Adrenal gland (tissue), 12 donors: ENCODE measurements around the gene HS6ST2. TPM values are rescaled to one million over a fixed set of nuclear protein-coding genes. Genes with fewer than 3 reads are reported as not detected.
"Not testable (repeated sequence)": the region's sequence is repeated elsewhere in the genome, so short reads cannot be mapped to it uniquely, and the experiment has no call there.

ENCODE experiments used
- DNase-seq, 7 donors: peaks; one replicate each; pipeline ENCODE4 v3.0.0-alpha.2; 2019 to 2020
- H3K27ac ChIP-seq, 5 donors: fragments of 200-600 bp; sonication (generic) in 4 of 5; 1 replicate in 3 of 5; 2 replicates in 2 of 5; pipeline versions ENCODE4 v1.5.1 to v1.8.0; 2016 to 2020; ENCODE audit warnings: mild to moderate bottlenecking in 1 of 5
- H3K27me3 ChIP-seq: fragments of 200-600 bp; 2 replicates; pipeline ENCODE4 v1.8.0; 2021
- H3K36me3 ChIP-seq, 2 donors: fragments of 200-600 bp; replicated peaks in 1 of 2; 1 replicate in 1 of 2; 2 replicates in 1 of 2; pipeline versions ENCODE4 v1.5.1 to v1.8.0; 2018 to 2022
- H3K4me1 ChIP-seq, 2 donors: fragments of 200-600 bp; replicated peaks in 1 of 2; 1 replicate in 1 of 2; 2 replicates in 1 of 2; pipeline versions ENCODE4 v1.5.1 to v1.8.0; 2018 to 2021
- H3K4me3 ChIP-seq, 4 donors: fragments of 200-600 bp; sonication (generic) in 3 of 4; one replicate each; pipeline ENCODE4 v1.5.1; 2016 to 2018
- H3K9me3 ChIP-seq, 3 donors: fragments of 200-600 bp; sonication (generic) in 1 of 3; replicated peaks in 1 of 3; 1 replicate in 2 of 3; 2 replicates in 1 of 3; pipeline versions ENCODE4 v1.5.1 to v1.8.0; 2016 to 2021
- POLR2A ChIP-seq, 2 donors: fragments of 450-650 bp; IDR thresholded peaks; one replicate each; pipeline ENCODE4 v1.6.1; 2017; ENCODE audit warnings: antibody characterized with exemption in 2 of 2, mild to moderate bottlenecking in 2 of 2, moderate library complexity in 1 of 2
- WGBS, 4 donors: extraction: QIAGEN DNeasy Blood & Tissue Kit in 2 of 4; methylation state at CpG; one replicate each; pipeline versions ENCODE4 v1.1.5 to v1.1.7; 2013 to 2017; 5-methylcytosine and 5-hydroxymethylcytosine counted together
- intact Hi-C, 2 donors: fragments of 100-400 bp; cut with DNase I; formaldehyde crosslinking; loops; one replicate each; pipeline versions ENCODE4 v1.14.1 to v1.15.0; 2022 to 2023
- polyA plus RNA-seq, 3 donors: library from polyadenylated mRNA; stranded (reverse); fragments of 200-250 nt in 2 of 3; fragments of 350-450 nt in 1 of 3; fragmentation: Illumina TruSeq in 1 of 3; extraction: RNeasy Lipid Tissue Mini Kit (QIAGEN cat#74804) in 1 of 3; gene quantifications; one replicate each; pipeline ENCODE4 v1.2.3, GENCODE V29; 2013 to 2014
- total RNA-seq, 9 donors: library from RNA; depleted of rRNA in 4 of 9; stranded (reverse); fragments of >200 nt in 4 of 9; fragments of 120-200 nt in 1 of 9; fragmentation: NEBNext Ultra II Directional in 1 of 9; extraction: Animal tissue kit (Norgen Biotek cat#: 25700) in 1 of 9; gene quantifications; one replicate each; pipeline versions ENCODE4 v1.1.0 to v1.2.4, GENCODE V29; 2013 to 2023
- TF ChIP-seq, protein P1 (sequence below), 6 experiments: fragments of 450-650 bp in 4 of 6; fragments of 200-600 bp in 2 of 6; sonication (generic) in 1 of 6; IDR thresholded peaks; 1 replicate in 5 of 6; 2 replicates in 1 of 6; pipeline versions ENCODE4 v1.5.1 to v1.8.0; 2016 to 2021; ENCODE audit warnings: antibody characterized with exemption in 6 of 6, mild to moderate bottlenecking in 2 of 6, moderate library complexity in 1 of 6
- donor health status: healthy with polysubstance abuse.
- donor health status: Bipolar disorder and iron deficiency.
- donor health status: DM: yes; HTN: yes; CAD: no.
- donor health status: DM: no; HTN: no; CAD: no.
- donor health status: DM: no; HTN: no; CAD: no.
- donor health status: DM: yes; HTN: yes; CAD: no.

HS6ST2 gene
- total and polyA plus RNA-seq, 12 donors: 0.24 to 6.0 (median 1.3) TPM

DNA sequence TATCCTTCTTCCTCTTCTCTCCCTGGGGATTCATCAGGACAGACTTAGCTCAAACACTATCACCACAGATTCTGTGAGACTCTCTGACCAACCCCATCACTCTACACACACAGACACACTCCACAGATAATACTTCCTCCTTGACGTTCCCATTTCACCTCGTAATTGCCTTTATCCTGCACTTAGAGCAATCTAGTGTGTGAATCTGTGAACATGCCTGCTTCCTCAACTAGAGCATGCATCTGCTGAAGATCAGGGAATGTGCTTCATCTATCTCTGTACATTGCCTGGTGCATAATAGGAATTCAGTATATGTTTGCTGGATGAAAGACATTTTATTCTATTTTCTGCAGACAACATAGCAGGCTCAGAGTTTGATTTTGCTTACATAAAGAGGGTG is 25.1 kb upstream of the HS6ST2 start:
- WGBS, 4 donors: 18 to 53% (median 33%) methylated on average over 2 of the region's 2 CpGs
- no peak overlapping the region for H3K4me3 ChIP-seq
- TF ChIP-seq POLR2A (IDR thresholded peaks at IDR 0.05): no peak
- TF ChIP-seq, protein P1, sequence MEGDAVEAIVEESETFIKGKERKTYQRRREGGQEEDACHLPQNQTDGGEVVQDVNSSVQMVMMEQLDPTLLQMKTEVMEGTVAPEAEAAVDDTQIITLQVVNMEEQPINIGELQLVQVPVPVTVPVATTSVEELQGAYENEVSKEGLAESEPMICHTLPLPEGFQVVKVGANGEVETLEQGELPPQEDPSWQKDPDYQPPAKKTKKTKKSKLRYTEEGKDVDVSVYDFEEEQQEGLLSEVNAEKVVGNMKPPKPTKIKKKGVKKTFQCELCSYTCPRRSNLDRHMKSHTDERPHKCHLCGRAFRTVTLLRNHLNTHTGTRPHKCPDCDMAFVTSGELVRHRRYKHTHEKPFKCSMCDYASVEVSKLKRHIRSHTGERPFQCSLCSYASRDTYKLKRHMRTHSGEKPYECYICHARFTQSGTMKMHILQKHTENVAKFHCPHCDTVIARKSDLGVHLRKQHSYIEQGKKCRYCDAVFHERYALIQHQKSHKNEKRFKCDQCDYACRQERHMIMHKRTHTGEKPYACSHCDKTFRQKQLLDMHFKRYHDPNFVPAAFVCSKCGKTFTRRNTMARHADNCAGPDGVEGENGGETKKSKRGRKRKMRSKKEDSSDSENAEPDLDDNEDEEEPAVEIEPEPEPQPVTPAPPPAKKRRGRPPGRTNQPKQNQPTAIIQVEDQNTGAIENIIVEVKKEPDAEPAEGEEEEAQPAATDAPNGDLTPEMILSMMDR (IDR thresholded peaks at IDR 0.05): no peak
- H3K9me3 ChIP-seq: no peaks in the 10 kb centered on the region
- H3K4me1 ChIP-seq: no peaks in the 10 kb centered on the region
- peaks cover 25% of the 10 kb centered on the region for H3K27me3 ChIP-seq
- intact Hi-C loops: no loop called here
- no peaks in the 10 kb centered on the region for H3K36me3 ChIP-seq
- no peak overlapping the region for H3K27ac ChIP-seq
- no peak for DNase-seq

DNA sequence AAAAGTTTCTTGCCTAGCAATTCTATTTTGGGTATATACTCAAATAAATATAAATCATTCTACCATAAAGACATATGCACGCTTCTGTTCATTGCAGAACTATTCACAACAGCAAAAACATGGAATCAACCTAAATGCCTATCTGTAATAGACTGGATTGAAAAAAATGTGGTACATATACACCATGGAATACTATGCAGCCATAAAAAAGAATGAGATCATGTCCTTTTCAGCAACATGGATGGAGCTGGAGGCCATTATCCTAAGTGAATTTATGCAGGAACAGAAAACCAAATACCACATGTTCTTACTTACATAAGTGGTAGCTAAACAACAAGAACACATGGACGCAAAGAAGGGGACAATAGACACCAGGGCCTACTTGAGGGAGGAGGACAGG is 21.6 kb upstream of the HS6ST2 start:
- H3K4me1 ChIP-seq, H3K4me3 ChIP-seq, H3K9me3 ChIP-seq, DNase-seq, H3K27ac ChIP-seq, intact Hi-C loops, H3K36me3 ChIP-seq: not testable (repeated sequence)
- WGBS, 4 donors: 75 to 90% (median 85%) methylated on average over 2 of the region's 2 CpGs
- H3K27me3 ChIP-seq: peaks cover 16% of the 10 kb centered on the region

DNA sequence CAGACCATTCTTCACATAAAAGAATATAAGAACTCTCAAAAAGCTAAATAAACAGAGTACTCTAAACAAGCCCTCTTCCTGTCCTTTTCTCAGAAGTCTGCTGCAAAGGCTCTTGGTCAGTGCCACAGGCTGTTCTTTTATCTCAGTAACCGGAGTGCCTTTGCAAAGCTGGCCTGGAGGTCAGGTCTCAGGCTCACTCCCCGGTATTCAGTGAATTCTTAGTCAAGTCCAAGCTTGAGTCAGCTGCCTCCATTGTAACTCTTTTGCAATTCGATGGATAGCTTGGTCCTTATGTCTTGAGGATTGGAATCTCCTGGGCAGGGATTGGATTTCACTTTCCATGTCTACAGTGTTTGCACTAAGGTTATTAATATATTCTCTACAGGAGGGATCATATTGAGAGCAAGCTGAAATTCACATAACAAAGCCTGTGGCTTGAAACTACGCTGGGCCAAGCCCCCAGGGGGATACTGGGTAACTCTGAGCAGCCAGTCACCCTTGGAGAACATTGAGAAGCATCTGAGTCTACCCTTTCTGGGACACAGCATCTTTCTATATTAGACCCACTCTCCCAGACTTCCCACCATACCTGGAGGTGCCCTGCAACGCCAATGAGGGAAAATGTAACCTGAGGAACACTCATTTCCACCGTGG is 10.0 kb upstream of the HS6ST2 start:
- DNase-seq: no peak
- 45 to 62% (median 50%) methylated on average over 5 to 6 of the region's 6 CpGs for WGBS, 4 donors

DNA sequence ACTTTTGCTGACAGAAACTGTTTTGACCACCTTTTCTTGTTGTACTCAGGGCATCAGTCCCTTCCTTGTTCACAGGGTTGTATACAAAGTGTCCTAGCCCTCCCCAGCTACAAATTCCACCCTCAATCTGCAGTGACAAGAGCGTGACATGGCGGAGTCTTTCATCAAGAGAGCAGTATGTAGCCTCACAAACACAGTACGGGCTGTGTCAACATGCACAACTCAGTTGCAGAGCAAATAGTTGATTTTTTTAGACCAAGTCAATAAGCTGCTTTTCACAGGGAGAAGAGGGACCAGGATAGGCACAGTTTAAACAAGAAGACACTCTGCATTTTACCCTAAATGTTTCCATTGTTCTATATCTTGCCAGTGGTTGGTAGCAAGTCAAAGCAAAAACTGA is 8.6 kb upstream of the HS6ST2 start:
- H3K36me3 ChIP-seq: no peaks in the 10 kb centered on the region
- H3K4me3 ChIP-seq: no peak overlapping the region
- WGBS, 4 donors: 59 to 100% (median 72%) methylated on average over 1 to 3 of the region's 3 CpGs
- H3K4me1 ChIP-seq: no peaks in the 10 kb centered on the region
- intact Hi-C loops: no loop called here
- no peak overlapping the region for H3K27ac ChIP-seq
- DNase-seq: no peak
- H3K27me3 ChIP-seq: peaks cover 4% of the 10 kb centered on the region
- TF ChIP-seq, protein P1 (IDR thresholded peaks at IDR 0.05): no peak
- no peak for TF ChIP-seq POLR2A (IDR thresholded peaks at IDR 0.05)
- H3K9me3 ChIP-seq: no peaks in the 10 kb centered on the region

More for the DNA sequence above, 10.0 kb upstream of the HS6ST2 start:
- no peak for TF ChIP-seq POLR2A (IDR thresholded peaks at IDR 0.05)
- TF ChIP-seq, protein P1 (IDR thresholded peaks at IDR 0.05): no peak
- Histone ChIP-seq H3K9me3 (no peaks in the 10 kb centered on the region), H3K4me3 (no peak overlapping the region), H3K36me3 (no peaks in the 10 kb centered on the region), H3K27ac (no peak overlapping the region), H3K4me1 (no peaks in the 10 kb centered on the region), H3K27me3 (peaks cover 3% of the 10 kb centered on the region)
- intact Hi-C loops: no loop called here

DNA sequence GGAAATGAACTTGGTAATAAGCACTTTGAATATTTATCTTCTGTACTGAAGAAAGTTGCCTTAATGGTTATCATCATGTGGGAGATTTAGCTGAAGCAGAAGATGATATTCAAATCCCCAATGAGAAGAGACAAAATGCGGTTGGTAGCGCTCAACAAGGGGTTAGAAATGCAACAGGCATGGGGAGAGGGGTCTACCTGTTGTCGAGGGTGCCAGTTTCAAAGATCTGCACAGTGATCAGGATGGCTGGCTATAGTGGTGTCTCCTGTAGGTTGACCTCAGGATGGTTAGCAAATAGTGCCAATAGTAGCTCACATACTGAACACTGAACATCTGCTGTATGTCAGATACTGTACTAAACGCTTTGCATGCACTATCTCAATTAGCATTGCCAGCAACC is 7.0 kb upstream of the HS6ST2 start:
- no peaks in the 10 kb centered on the region for H3K9me3 ChIP-seq

More for the DNA sequence above, 7.0 kb upstream of the HS6ST2 start:
- Histone ChIP-seq H3K4me1 (no peaks in the 10 kb centered on the region), H3K27me3 (peaks cover 14% of the 10 kb centered on the region), H3K4me3 (no peak overlapping the region), H3K36me3 (no peaks in the 10 kb centered on the region), H3K27ac (no peak overlapping the region)
- 69 to 87% (median 81%) methylated on average over 4 of the region's 4 CpGs for WGBS, 4 donors
- no peak for DNase-seq
- intact Hi-C loops: no loop called here
- TF ChIP-seq, protein P1 (IDR thresholded peaks at IDR 0.05): no peak
- no peak for TF ChIP-seq POLR2A (IDR thresholded peaks at IDR 0.05)
